ENCODE data around the gene PPP2R3B.

DNA sequence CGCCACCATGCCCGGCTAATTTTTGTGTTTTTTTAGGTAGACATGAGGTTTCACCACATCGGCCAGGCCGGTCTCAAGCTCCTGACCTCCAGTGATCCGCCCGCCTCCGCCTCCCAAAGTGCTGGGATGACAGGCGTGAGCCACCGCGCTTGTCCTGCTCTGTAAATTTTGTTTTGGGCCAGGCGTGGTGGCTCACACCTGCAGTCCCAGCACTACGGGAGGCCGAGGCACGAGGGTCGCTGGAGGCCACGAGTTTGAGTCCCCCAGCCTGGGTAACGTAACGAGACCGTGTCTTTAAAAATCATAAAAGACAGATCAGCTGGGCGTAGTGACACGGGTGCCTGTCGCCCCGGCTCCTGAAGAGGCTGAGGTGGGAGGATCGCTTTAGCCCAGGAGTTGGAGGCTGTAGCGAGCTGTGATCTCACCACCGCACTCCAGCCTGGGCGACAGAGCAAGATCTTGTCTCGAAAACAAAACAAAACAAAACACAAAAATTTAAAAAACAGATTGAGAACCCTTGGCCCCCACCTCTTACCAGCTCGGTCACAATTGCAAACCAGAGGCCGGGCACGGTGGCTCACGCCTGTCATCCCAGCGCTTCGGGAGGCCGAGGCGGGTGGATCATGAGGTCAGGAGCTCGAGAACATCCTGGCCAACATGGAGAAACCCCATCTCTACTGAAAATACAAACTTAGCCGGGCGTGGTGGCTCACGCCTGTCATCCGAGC is 34.0 kb upstream of the PPP2R3B start:
- TF ChIP-seq POLR2A (IDR thresholded peaks at IDR 0.05): no peak
- TF ChIP-seq, protein P1, sequence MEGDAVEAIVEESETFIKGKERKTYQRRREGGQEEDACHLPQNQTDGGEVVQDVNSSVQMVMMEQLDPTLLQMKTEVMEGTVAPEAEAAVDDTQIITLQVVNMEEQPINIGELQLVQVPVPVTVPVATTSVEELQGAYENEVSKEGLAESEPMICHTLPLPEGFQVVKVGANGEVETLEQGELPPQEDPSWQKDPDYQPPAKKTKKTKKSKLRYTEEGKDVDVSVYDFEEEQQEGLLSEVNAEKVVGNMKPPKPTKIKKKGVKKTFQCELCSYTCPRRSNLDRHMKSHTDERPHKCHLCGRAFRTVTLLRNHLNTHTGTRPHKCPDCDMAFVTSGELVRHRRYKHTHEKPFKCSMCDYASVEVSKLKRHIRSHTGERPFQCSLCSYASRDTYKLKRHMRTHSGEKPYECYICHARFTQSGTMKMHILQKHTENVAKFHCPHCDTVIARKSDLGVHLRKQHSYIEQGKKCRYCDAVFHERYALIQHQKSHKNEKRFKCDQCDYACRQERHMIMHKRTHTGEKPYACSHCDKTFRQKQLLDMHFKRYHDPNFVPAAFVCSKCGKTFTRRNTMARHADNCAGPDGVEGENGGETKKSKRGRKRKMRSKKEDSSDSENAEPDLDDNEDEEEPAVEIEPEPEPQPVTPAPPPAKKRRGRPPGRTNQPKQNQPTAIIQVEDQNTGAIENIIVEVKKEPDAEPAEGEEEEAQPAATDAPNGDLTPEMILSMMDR (IDR thresholded peaks at IDR 0.05): no peak

Measured in heart left ventricle (tissue), 13 donors.